Peyer's patch (tissue), 4 donors: ENCODE data around the gene YPEL1. TPM values are rescaled to one million over a fixed set of nuclear protein-coding genes. Genes with fewer than 3 reads are reported as not detected.

Source experiments
- DNase-seq, 3 donors: peaks; one replicate each; pipeline ENCODE4 v3.0.0-alpha.2; 2017 to 2019
- H3K27ac ChIP-seq, 4 donors: fragments of 200-600 bp; sonication (generic); one replicate each; pipeline ENCODE4 v1.5.1; 2016 to 2019
- H3K27me3 ChIP-seq, 2 donors: fragments of 200-600 bp; sonication (generic); one replicate each; pipeline ENCODE4 v1.5.1; 2019
- H3K36me3 ChIP-seq, 3 donors: fragments of 200-600 bp; sonication (generic); one replicate each; pipeline ENCODE4 v1.5.1; 2016 to 2019
- H3K4me1 ChIP-seq, 4 donors: fragments of 200-600 bp; sonication (generic); one replicate each; pipeline ENCODE4 v1.5.1; 2016 to 2019
- H3K4me3 ChIP-seq, 4 donors: fragments of 200-600 bp; sonication (generic); 1 replicate in 3 of 4; 2 replicates in 1 of 4; pipeline ENCODE4 v1.5.1; 2016 to 2019; ENCODE audit warnings: mild to moderate bottlenecking in 1 of 4
- H3K9me3 ChIP-seq, 4 donors: fragments of 200-600 bp; sonication (generic); one replicate each; pipeline ENCODE4 v1.5.1; 2016 to 2019; ENCODE audit warnings: mild to moderate bottlenecking in 1 of 4
- POLR2A ChIP-seq, 2 donors: fragments of 450-650 bp; IDR thresholded peaks; one replicate each; pipeline ENCODE4 v1.5.1; 2017; ENCODE audit warnings: antibody characterized with exemption in 2 of 2, mild to moderate bottlenecking in 2 of 2, moderate library complexity in 2 of 2
- total RNA-seq, 4 donors: library from RNA; depleted of rRNA; stranded (reverse); fragments of >200 nt; gene quantifications; one replicate each; pipeline ENCODE4 v1.1.0, GENCODE V29; 2016
- TF ChIP-seq, protein P1 (sequence below), 6 experiments: fragments of 450-650 bp in 4 of 6; fragments of 200-600 bp in 2 of 6; sonication (generic) in 1 of 6; IDR thresholded peaks; one replicate each; pipeline ENCODE4 v1.5.1; 2017 to 2019; ENCODE audit warnings: antibody characterized with exemption in 6 of 6, mild to moderate bottlenecking in 3 of 6, moderate library complexity in 1 of 6

YPEL1 gene
- total RNA-seq, 4 donors from 2014 or later, result 3.3 to 4.8 (median 3.4) TPM

DNA sequence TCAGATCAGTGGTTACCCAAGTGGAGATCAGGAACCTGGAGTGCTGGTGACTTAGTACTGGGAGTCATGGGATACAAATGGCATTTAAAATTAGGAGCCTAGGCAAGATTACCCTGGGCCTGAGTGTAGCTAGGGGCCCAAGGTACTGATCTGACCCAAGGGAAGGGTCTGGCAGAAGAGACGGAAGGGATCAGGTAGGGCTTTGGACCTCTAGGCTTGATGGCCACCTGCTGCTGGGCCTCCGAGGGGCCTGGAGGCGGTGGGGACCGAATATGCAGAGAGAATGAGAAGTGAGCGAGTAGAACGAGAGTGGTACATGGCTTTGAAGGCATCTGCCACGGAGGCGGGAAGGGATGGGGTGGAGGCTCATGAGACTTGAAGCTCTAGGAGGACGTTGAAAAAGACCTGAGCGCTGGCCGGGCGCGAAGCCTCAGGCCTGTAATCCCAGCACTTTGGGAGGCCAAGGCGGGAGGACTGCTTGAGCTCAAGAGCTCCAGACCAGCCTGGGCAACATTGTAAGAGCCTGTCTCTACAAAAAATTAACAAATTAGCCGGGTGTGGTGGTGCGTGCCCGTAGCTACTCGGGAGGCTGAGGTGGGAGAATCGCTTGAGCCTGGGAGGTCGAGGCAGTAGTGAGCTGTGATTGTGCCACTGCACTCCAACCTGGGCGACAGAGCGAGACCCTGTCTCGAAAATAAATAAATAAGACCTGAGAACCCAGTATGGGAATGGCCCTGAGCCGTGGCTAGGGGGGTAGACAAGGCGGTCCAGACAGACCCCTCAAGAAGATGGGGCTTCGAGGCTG, 70.3 kb downstream of the YPEL1 start:
- peaks cover 0 to 11% (median 0%) of the 10 kb centered on the region in 4 donors for H3K4me1 ChIP-seq
- H3K9me3 ChIP-seq, result no peaks in the 10 kb centered on the region
- TF ChIP-seq POLR2A (IDR thresholded peaks at IDR 0.05), result no peak
- TF ChIP-seq, protein P1, sequence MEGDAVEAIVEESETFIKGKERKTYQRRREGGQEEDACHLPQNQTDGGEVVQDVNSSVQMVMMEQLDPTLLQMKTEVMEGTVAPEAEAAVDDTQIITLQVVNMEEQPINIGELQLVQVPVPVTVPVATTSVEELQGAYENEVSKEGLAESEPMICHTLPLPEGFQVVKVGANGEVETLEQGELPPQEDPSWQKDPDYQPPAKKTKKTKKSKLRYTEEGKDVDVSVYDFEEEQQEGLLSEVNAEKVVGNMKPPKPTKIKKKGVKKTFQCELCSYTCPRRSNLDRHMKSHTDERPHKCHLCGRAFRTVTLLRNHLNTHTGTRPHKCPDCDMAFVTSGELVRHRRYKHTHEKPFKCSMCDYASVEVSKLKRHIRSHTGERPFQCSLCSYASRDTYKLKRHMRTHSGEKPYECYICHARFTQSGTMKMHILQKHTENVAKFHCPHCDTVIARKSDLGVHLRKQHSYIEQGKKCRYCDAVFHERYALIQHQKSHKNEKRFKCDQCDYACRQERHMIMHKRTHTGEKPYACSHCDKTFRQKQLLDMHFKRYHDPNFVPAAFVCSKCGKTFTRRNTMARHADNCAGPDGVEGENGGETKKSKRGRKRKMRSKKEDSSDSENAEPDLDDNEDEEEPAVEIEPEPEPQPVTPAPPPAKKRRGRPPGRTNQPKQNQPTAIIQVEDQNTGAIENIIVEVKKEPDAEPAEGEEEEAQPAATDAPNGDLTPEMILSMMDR (IDR thresholded peaks at IDR 0.05), result no peak
- peak overlapping the region; percentile 60 to 77 (median 66) for H3K4me3 ChIP-seq
- no peaks in the 10 kb centered on the region for H3K27me3 ChIP-seq
- DNase-seq, result no peak
- H3K36me3 ChIP-seq, result peaks cover 0 to 2% (median 0%) of the 10 kb centered on the region in 3 donors
- H3K27ac ChIP-seq, result peak overlapping the region; percentile 82 to 95 (median 90)

- H3K4me3 ChIP-seq, result no peak overlapping the region
- no peak overlapping the region for H3K27ac ChIP-seq
- DNase-seq, result peak in 1 of 3 donors; percentile 43
- H3K4me1 ChIP-seq, result peaks cover 0 to 11% (median 0%) of the 10 kb centered on the region in 4 donors
- H3K27me3 ChIP-seq, result no peaks in the 10 kb centered on the region
- no peaks in the 10 kb centered on the region for H3K36me3 ChIP-seq
- TF ChIP-seq, protein P1 (IDR thresholded peaks at IDR 0.05), result no peak
- no peak for TF ChIP-seq POLR2A (IDR thresholded peaks at IDR 0.05)
- no peaks in the 10 kb centered on the region for H3K9me3 ChIP-seq
Observed at GRCh38 chr22:21663738-21664137, 71.9 kb downstream of the YPEL1 start.

GRCh38 chr22:21661991-21662390, 73.6 kb downstream of the YPEL1 start:
- H3K27ac ChIP-seq, result no peak overlapping the region
- no peaks in the 10 kb centered on the region for H3K9me3 ChIP-seq
- H3K36me3 ChIP-seq, result no peaks in the 10 kb centered on the region
- TF ChIP-seq, protein P1 (IDR thresholded peaks at IDR 0.05), result no peak
- no peak for TF ChIP-seq POLR2A (IDR thresholded peaks at IDR 0.05)
- no peaks in the 10 kb centered on the region for H3K27me3 ChIP-seq
- DNase-seq, result no peak
- H3K4me1 ChIP-seq, result peaks cover 0 to 16% (median 2%) of the 10 kb centered on the region in 4 donors
- H3K4me3 ChIP-seq, result no peak overlapping the region

- H3K36me3 ChIP-seq, result no peaks in the 10 kb centered on the region
- H3K27me3 ChIP-seq, result no peaks in the 10 kb centered on the region
- no peak overlapping the region for H3K4me3 ChIP-seq
- no peak for TF ChIP-seq POLR2A (IDR thresholded peaks at IDR 0.05)
- TF ChIP-seq, protein P1 (IDR thresholded peaks at IDR 0.05), result no peak
- peaks cover 0 to 13% (median 2%) of the 10 kb centered on the region in 4 donors for H3K4me1 ChIP-seq
- H3K9me3 ChIP-seq, result no peaks in the 10 kb centered on the region
- no peak overlapping the region for H3K27ac ChIP-seq
- DNase-seq, result no peak
Observed at GRCh38 chr22:21660904-21661303, 74.7 kb downstream of the YPEL1 start.

- H3K4me1 ChIP-seq, result peaks cover 0 to 10% (median 2%) of the 10 kb centered on the region in 4 donors
- DNase-seq, result no peak
- no peaks in the 10 kb centered on the region for H3K27me3 ChIP-seq
- no peak overlapping the region for H3K27ac ChIP-seq
- TF ChIP-seq, protein P1 (IDR thresholded peaks at IDR 0.05), result no peak
- no peak for TF ChIP-seq POLR2A (IDR thresholded peaks at IDR 0.05)
- H3K9me3 ChIP-seq, result no peaks in the 10 kb centered on the region
- H3K4me3 ChIP-seq, result no peak overlapping the region
- no peaks in the 10 kb centered on the region for H3K36me3 ChIP-seq
Observed at GRCh38 chr22:21659864-21660525, 75.6 kb downstream of the YPEL1 start.
